SK-N-DZ (cell line): Measurements from ENCODE around the gene PEPD.

Experiments used
- DNase-seq: peaks from one replicate; pipeline ENCODE4 v3.0.0-alpha.2; 2015; ENCODE audit warnings: low spot score

Gene PEPD

GRCh38 chr19:33473653-33474305 is 47.8 kb downstream of the PEPD start:
- DNase-seq = no peak

GRCh38 chr19:33472691-33473652 is 48.6 kb downstream of the PEPD start:
- DNase-seq = no peak

GRCh38 chr19:33472226-33472625 is 49.4 kb downstream of the PEPD start:
- no peak for DNase-seq

GRCh38 chr19:33471111-33471996 is 50.2 kb downstream of the PEPD start:
- no peak for DNase-seq

GRCh38 chr19:33470686-33471085 is 50.9 kb downstream of the PEPD start:
- DNase-seq = no peak

- no peak for DNase-seq
Observed at GRCh38 chr19:33470040-33470330, 51.6 kb downstream of the PEPD start.

GRCh38 chr19:33469171-33470039 is 52.2 kb downstream of the PEPD start:
- DNase-seq = no peak

- no peak for DNase-seq
Observed at GRCh38 chr19:33468361-33469170, 53.0 kb downstream of the PEPD start.

GRCh38 chr19:33467851-33468250 is 53.7 kb downstream of the PEPD start:
- no peak for DNase-seq

- DNase-seq = no peak
Observed at GRCh38 chr19:33465834-33466233, 55.8 kb downstream of the PEPD start.

- DNase-seq = no peak
Observed at GRCh38 chr19:33465371-33465770, 56.2 kb downstream of the PEPD start.

- DNase-seq = no peak
Observed at GRCh38 chr19:33464733-33465115, 56.9 kb downstream of the PEPD start.

- no peak for DNase-seq
Observed at GRCh38 chr19:33464010-33464732, 57.4 kb downstream of the PEPD start.

- DNase-seq = no peak
Observed at GRCh38 chr19:33463199-33463598, 58.4 kb downstream of the PEPD start.

GRCh38 chr19:33462112-33462791 is 59.3 kb downstream of the PEPD start:
- DNase-seq = no peak

- no peak for DNase-seq
Observed at GRCh38 chr19:33461256-33462111, 60.1 kb downstream of the PEPD start.

- DNase-seq = no peak
Observed at GRCh38 chr19:33460221-33460908, 61.2 kb downstream of the PEPD start.
